K562 (cell line): ENCODE results near the gene MAST1. TPM values are rescaled to one million over a fixed set of nuclear protein-coding genes. Genes with fewer than 3 reads are reported as not detected.
A peak's percentile ranks its signal among the peaks of the same experiment; 100 is the strongest.

Experiments used
- AFF1 ChIP-seq, 2 experiments: fragments of 450-650 bp; IDR thresholded peaks; 2 replicates each; pipeline ENCODE4 v1.6.1; 2018; ENCODE audit warnings: mild to moderate bottlenecking in 2 of 2, low read depth in 1 of 2; ENCODE audit not compliant: partially characterized antibody in 2 of 2
- ATF6 ChIP-seq: sonication (generic); formaldehyde crosslinking; IDR thresholded peaks from 2 replicates; pipeline ENCODE4 v1.4.0; 2020; ENCODE audit warnings: mild to moderate bottlenecking, missing genetic modification reagents
- CBFA2T2 ChIP-seq: fragments of 450-650 bp; conservative IDR thresholded peaks from 2 replicates; pipeline ENCODE4 v1.6.1; 2017; ENCODE audit warnings: mild to moderate bottlenecking
- CBFA2T3 ChIP-seq: fragments of 450-650 bp; IDR thresholded peaks from 2 replicates; pipeline ENCODE4 v1.6.1; 2017
- CREB3L1 ChIP-seq: fragments of 450-650 bp; IDR thresholded peaks from 2 replicates; pipeline ENCODE4 v1.6.1; 2014; ENCODE audit warnings: low read depth, mild to moderate bottlenecking, moderate library complexity, borderline replicate concordance
- DEAF1 ChIP-seq: fragments of 450-650 bp; formaldehyde crosslinking; IDR thresholded peaks from 2 replicates; pipeline ENCODE4 v1.4.0; 2020; ENCODE audit warnings: mild to moderate bottlenecking, moderate library complexity
- EGR1 ChIP-seq: fragments of 450-650 bp; conservative IDR thresholded peaks from 2 replicates; pipeline ENCODE4 v1.6.1; 2017; ENCODE audit warnings: mild to moderate bottlenecking
- HDAC2 ChIP-seq: fragments of 450-650 bp; IDR thresholded peaks from 2 replicates; pipeline ENCODE4 v1.6.1; 2016; ENCODE audit warnings: mild to moderate bottlenecking
- KDM5B ChIP-seq: fragments of 200-600 bp; sonication (generic); IDR thresholded peaks from 2 replicates; pipeline ENCODE4 v1.6.1; 2012; ENCODE audit warnings: low read depth, mild to moderate bottlenecking, moderate library complexity, low read length, control low read depth, inconsistent platforms; ENCODE audit not compliant: insufficient replicate concordance
- MTA3 ChIP-seq: fragments of 450-650 bp; formaldehyde crosslinking; IDR thresholded peaks from 2 replicates; pipeline ENCODE4 v1.6.1; 2017; ENCODE audit warnings: mild to moderate bottlenecking, borderline replicate concordance
- SAP30 ChIP-seq: fragments of 200-600 bp; sonication (generic); IDR thresholded peaks from 2 replicates; pipeline ENCODE4 v1.6.1; 2012; ENCODE audit warnings: borderline replicate concordance, low read depth, mild to moderate bottlenecking, moderate library complexity, low read length, control low read depth, inconsistent platforms; ENCODE audit not compliant: insufficient read depth, poor library complexity, severe bottlenecking
- TEAD1 ChIP-seq, 2 experiments: fragments of 450-650 bp in 1 of 2; sonication (generic) in 1 of 2; formaldehyde crosslinking; IDR thresholded peaks; 2 replicates each; pipeline versions ENCODE4 v1.4.0 to v1.8.0; 2020 to 2022; ENCODE audit warnings: mild to moderate bottlenecking in 2 of 2, missing genetic modification reagents in 1 of 2
- ZBTB33 ChIP-seq: sonication (generic); formaldehyde crosslinking; IDR thresholded peaks from 2 replicates; pipeline ENCODE4 v1.8.1; 2023; ENCODE audit warnings: mild to moderate bottlenecking, missing genetic modification reagents
- polyA plus RNA-seq, 8 experiments: library from polyadenylated mRNA; depleted of rRNA in 4 of 8; stranded (reverse) in 5 of 8; unstranded in 3 of 8; fragments of >200 nt; fragmentation: Nextera tagmentation in 2 of 8; fragmentation: Illumina TruSeq in 1 of 8; extraction: Ambion mirVana in 2 of 8; extraction: Trizol in 1 of 8; gene quantifications; 2 replicates each; pipeline versions ENCODE4 v1.2.1 to v1.2.3, GENCODE V29; 2011 to 2014; ENCODE audit warnings: inconsistent platforms in 1 of 8, missing spikeins in 1 of 8
- total RNA-seq, 7 experiments: library from RNA; depleted of rRNA in 6 of 7; stranded (reverse); fragments of >200 nt in 6 of 7; fragmentation: Illumina TruSeq in 2 of 7; extraction: Trizol in 2 of 7; gene quantifications; 2 replicates each; pipeline versions ENCODE4 v1.2.1 to v1.2.3, GENCODE V29; 2011 to 2021; ENCODE audit warnings: low replicate concordance in 1 of 7

The MAST1 gene
- total and polyA plus RNA-seq, 9 of the 15 experiments (the other 6 are each of a cell fraction or from before 2014, with no cell fraction given) = 0.48 to 10.3 (median 3.9) TPM

- TF ChIP-seq ATF6 (CRISPR knock-in tag) = peak; percentile 53; the same call in 1 of the 2 replicates
- peak in 1 of 2 experiments; percentile 18 for TF ChIP-seq AFF1 (IDR thresholded peaks at IDR 0.05; ENCODE audit: low read depth in 1 of 2, partially characterized antibody in 2 of 2)
- TF ChIP-seq KDM5B = peak; percentile 32
- TF ChIP-seq HDAC2 = peak; percentile 63; the same call in 1 of the 2 replicates
- TF ChIP-seq CREB3L1 = 0 out of 2 replicates have a peak, but pooled peaks have one; percentile 18
- no peak for TF ChIP-seq DEAF1 (CRISPR knock-in tag)
- 0 out of 2 replicates have a peak, but pooled peaks have one; percentile 40 for TF ChIP-seq EGR1
- 0 out of 2 replicates have a peak, but pooled peaks have one; percentile 45 for TF ChIP-seq MTA3
- no peak for TF ChIP-seq CBFA2T3
- peak; percentile 63 for TF ChIP-seq SAP30
- no peak for TF ChIP-seq TEAD1 (CRISPR knock-in tag; IDR thresholded peaks at IDR 0.05)
- TF ChIP-seq ZBTB33 (CRISPR knock-in tag) = 0 out of 2 replicates have a peak, but pooled peaks have one; percentile 11
- no peak for TF ChIP-seq CBFA2T2
These were observed 29.1 kb downstream of the MAST1 start (continued) for GRCh38 chr19:12867120-12868099.
